Activated CD4-positive, alpha-beta memory T cell treated with anti-CD3 and anti-CD28 coated beads, Interleukin-2, amount 10 ng/mL, durations not matched to agents 7 days and 5 days (primary cell): ENCODE measurements around the gene ELF3. TPM values are rescaled to one million over a fixed set of nuclear protein-coding genes. Genes with fewer than 3 reads are reported as not detected.
"Not testable (repeated sequence)": the region's sequence is repeated elsewhere in the genome, so short reads cannot be mapped to it uniquely, and the experiment has no call there.

ENCODE experiments used
- CTCF ChIA-PET: fragments of 350-600 bp; sonication (Branson Sonifier 250); formaldehyde crosslinking; loops from one replicate; lab custom pipeline; 2021; ENCODE audit warnings: antibody characterized with exemption, inconsistent platforms; lab: Charles Lee
- POLR2A ChIA-PET: fragments of 350-600 bp; sonication (Branson Sonifier 250); formaldehyde crosslinking; loops from one replicate; lab custom pipeline; 2021; ENCODE audit warnings: antibody characterized with exemption; lab: Charles Lee
- DNase-seq: peaks from one replicate; pipeline ENCODE4 v3.0.0-alpha.2; 2020
- H3K27ac Mint-ChIP-seq: one replicate; pipeline ENCODE4 v1.8.0; 2021; ENCODE audit warnings: mild to moderate bottlenecking, mixed read lengths
- H3K27me3 Mint-ChIP-seq: one replicate; pipeline ENCODE4 v1.8.0; 2021; ENCODE audit warnings: mixed read lengths
- H3K36me3 Mint-ChIP-seq: one replicate; pipeline ENCODE4 v1.8.0; 2021; ENCODE audit warnings: low read depth, mixed read lengths
- H3K4me1 Mint-ChIP-seq: one replicate; pipeline ENCODE4 v1.8.0; 2021; ENCODE audit warnings: mixed read lengths
- H3K4me3 Mint-ChIP-seq: one replicate; pipeline ENCODE4 v1.8.0; 2021; ENCODE audit warnings: mild to moderate bottlenecking, mixed read lengths
- H3K9me3 Mint-ChIP-seq: one replicate; pipeline ENCODE4 v1.8.0; 2021; ENCODE audit warnings: mixed read lengths
- total RNA-seq, 2 experiments: library from RNA; stranded (reverse); gene quantifications; one replicate each; pipeline ENCODE4 v1.2.3, GENCODE V29; 2021

The ELF3 gene
- total RNA-seq: under 1 TPM; 0.30 to 0.38 TPM

GRCh38 chr1:202010180-202011015, at the start of gene ELF3:
Gene ELF3 (plus strand): TSS chr1:202010587. CDS start chr1:202011137, 550 bp downstream.
- Mint-ChIP-seq H3K9me3 (no peaks in the 10 kb centered on the region), H3K4me3 (no peak within 1 kb of the TSS), H3K4me1 (no peaks in the 10 kb centered on the region), H3K36me3 (no peaks in the 10 kb centered on the region), H3K27ac (no peak within 1 kb of the TSS), H3K27me3 (no peaks in the 10 kb centered on the region)
- ChIA-PET CTCF (interaction anchor here (1.2 to 2.5 kb wide), 4 partner anchors 110 to 124 kb away, joined by 3 to 12 read pairs (median 4); no protein-coding TSS in a partner anchor), POLR2A (no interaction called here)
- no peak for DNase-seq

- H3K27me3 Mint-ChIP-seq, DNase-seq, H3K4me1 Mint-ChIP-seq, H3K9me3 Mint-ChIP-seq, H3K4me3 Mint-ChIP-seq, H3K27ac Mint-ChIP-seq: not testable (repeated sequence)
- ChIA-PET POLR2A (interaction anchor here (0.9 to 1.5 kb wide), 3 partner anchors 8 to 66 kb away, joined by 3 to 4 read pairs (median 3); no protein-coding TSS in a partner anchor), CTCF (interaction anchor here (0.9 to 1.1 kb wide), 2 partner anchors 11 to 85 kb away, joined by 3 to 4 read pairs; no protein-coding TSS in a partner anchor)
- peaks cover 62% of the 10 kb centered on the region for H3K36me3 Mint-ChIP-seq
These were observed 48.0 kb upstream of the ELF3 start for GRCh38 chr1:201962382-201962781.

GRCh38 chr1:201964261-201964660, 46.1 kb upstream of the ELF3 start:
- H3K27me3 Mint-ChIP-seq: no peaks in the 10 kb centered on the region
- POLR2A ChIA-PET: no interaction called here
- H3K36me3 Mint-ChIP-seq: peaks cover 54% of the 10 kb centered on the region
- no peak overlapping the region for H3K27ac Mint-ChIP-seq
- H3K4me3 Mint-ChIP-seq: no peak overlapping the region
- no peaks in the 10 kb centered on the region for H3K9me3 Mint-ChIP-seq
- no peaks in the 10 kb centered on the region for H3K4me1 Mint-ChIP-seq
- CTCF ChIA-PET: interaction anchor here (0.6 to 2.6 kb wide), 5 partner anchors 8 to 179 kb away, joined by 3 to 7 read pairs (median 4); no protein-coding TSS in a partner anchor
- no peak for DNase-seq

GRCh38 chr1:201966171-201966570, 44.2 kb upstream of the ELF3 start:
- H3K27me3 Mint-ChIP-seq: no peaks in the 10 kb centered on the region
- H3K4me3 Mint-ChIP-seq: no peak overlapping the region
- ChIA-PET POLR2A (interaction anchor here (1.1 kb wide), 1 partner anchor 11 kb away, joined by 6 read pairs; the partner anchor contains the start of gene TIMM17A), CTCF (interaction anchor here (1.6 to 2.3 kb wide), 2 partner anchors 16 to 70 kb away, joined by 3 to 9 read pairs; partner anchors contain the start of gene RNPEP)
- no peaks in the 10 kb centered on the region for H3K4me1 Mint-ChIP-seq
- no peak for DNase-seq
- no peak overlapping the region for H3K27ac Mint-ChIP-seq
- H3K36me3 Mint-ChIP-seq: peaks cover 61% of the 10 kb centered on the region
- no peaks in the 10 kb centered on the region for H3K9me3 Mint-ChIP-seq

GRCh38 chr1:201968202-201968925, 42.0 kb upstream of the ELF3 start:
- DNase-seq: no peak
- Mint-ChIP-seq H3K27me3 (no peaks in the 10 kb centered on the region), H3K27ac (no peak overlapping the region), H3K36me3 (peaks cover 47% of the 10 kb centered on the region), H3K4me3 (no peak overlapping the region), H3K9me3 (no peaks in the 10 kb centered on the region), H3K4me1 (peaks cover 1% of the 10 kb centered on the region)
- POLR2A ChIA-PET: interaction anchor here (0.7 to 1.0 kb wide), 2 partner anchors 13 to 73 kb away, joined by 3 read pairs; partner anchors contain the start of gene TIMM17A
- CTCF ChIA-PET: interaction anchor here (0.7 kb wide), 2 partner anchors 72 to 1163 kb away, joined by 3 to 4 read pairs; no protein-coding TSS in a partner anchor

- no peak overlapping the region for H3K27ac Mint-ChIP-seq
- CTCF ChIA-PET: interaction anchor here (4.7 kb wide), 1 partner anchor 74 kb away, joined by 116 read pairs; no protein-coding TSS in a partner anchor
- POLR2A ChIA-PET: no interaction called here
- peaks cover 33% of the 10 kb centered on the region for H3K36me3 Mint-ChIP-seq
- no peak overlapping the region for H3K4me3 Mint-ChIP-seq
- no peak for DNase-seq
- H3K9me3 Mint-ChIP-seq: no peaks in the 10 kb centered on the region
- H3K4me1 Mint-ChIP-seq: peaks cover 1% of the 10 kb centered on the region
- H3K27me3 Mint-ChIP-seq: peaks cover 8% of the 10 kb centered on the region
These were observed 39.8 kb upstream of the ELF3 start for GRCh38 chr1:201970334-201971159.

- ChIA-PET CTCF (interaction anchor here (1.0 to 3.7 kb wide), 7 partner anchors 10 to 153 kb away, joined by 3 to 21 read pairs (median 5); no protein-coding TSS in a partner anchor), POLR2A (interaction anchor here (0.8 to 2.8 kb wide), 8 partner anchors 9 to 153 kb away, joined by 3 to 13 read pairs (median 4); partner anchors contain the start of genes IPO9 and TIMM17A)
- DNase-seq: peak; percentile 78
- peak overlapping the region; percentile 92 for H3K4me3 Mint-ChIP-seq
- peaks cover 8% of the 10 kb centered on the region for H3K36me3 Mint-ChIP-seq
- peak overlapping the region; percentile 74 for H3K27ac Mint-ChIP-seq
- H3K9me3 Mint-ChIP-seq: no peaks in the 10 kb centered on the region
- no peaks in the 10 kb centered on the region for H3K27me3 Mint-ChIP-seq
- peaks cover 28% of the 10 kb centered on the region for H3K4me1 Mint-ChIP-seq
These were observed 28.2 kb upstream of the ELF3 start for GRCh38 chr1:201982082-201982622.

- peak within 1 kb of the TSS; percentile 74 for H3K27ac Mint-ChIP-seq
- ChIA-PET CTCF (interaction anchor here (0.7 to 3.7 kb wide), 8 partner anchors 11 to 161 kb away, joined by 3 to 21 read pairs (median 4); partner anchors contain the start of gene IPO9), POLR2A (interaction anchor here (0.8 to 2.8 kb wide), 7 partner anchors 10 to 153 kb away, joined by 3 to 13 read pairs (median 4); partner anchors contain the start of genes IPO9 and TIMM17A)
- H3K27me3 Mint-ChIP-seq: no peaks in the 10 kb centered on the region
- no peaks in the 10 kb centered on the region for H3K9me3 Mint-ChIP-seq
- H3K4me3 Mint-ChIP-seq: peak within 1 kb of the TSS; percentile 97
- peaks cover 28% of the 10 kb centered on the region for H3K4me1 Mint-ChIP-seq
- H3K36me3 Mint-ChIP-seq: peaks cover 8% of the 10 kb centered on the region
- DNase-seq: peak; percentile 57
These were observed 27.6 kb upstream of the ELF3 start, which contains the start of gene RNPEP for GRCh38 chr1:201982623-201983379. Gene RNPEP (plus strand): TSS chr1:201982648. CDS start chr1:201982667, 19 bp downstream.

GRCh38 chr1:201983380-201983805, 27.0 kb upstream of the ELF3 start:
- no peaks in the 10 kb centered on the region for H3K27me3 Mint-ChIP-seq
- ChIA-PET CTCF (interaction anchor here (0.7 to 3.7 kb wide), 7 partner anchors 11 to 160 kb away, joined by 3 to 21 read pairs (median 5); partner anchors contain the start of gene IPO9), POLR2A (interaction anchor here (0.7 to 2.8 kb wide), 6 partner anchors 11 to 146 kb away, joined by 3 to 13 read pairs (median 5); partner anchors contain the start of gene TIMM17A)
- DNase-seq: no peak
- H3K4me1 Mint-ChIP-seq: peaks cover 28% of the 10 kb centered on the region
- no peaks in the 10 kb centered on the region for H3K9me3 Mint-ChIP-seq
- H3K36me3 Mint-ChIP-seq: peaks cover 8% of the 10 kb centered on the region
- peak overlapping the region; percentile 97 for H3K4me3 Mint-ChIP-seq
- H3K27ac Mint-ChIP-seq: peak overlapping the region; percentile 74

- ChIA-PET POLR2A (interaction anchor here (0.7 kb wide), 1 partner anchor 147 kb away, joined by 3 read pairs; no protein-coding TSS in a partner anchor), CTCF (interaction anchor here (1.2 to 2.4 kb wide), 3 partner anchors 15 to 107 kb away, joined by 3 to 9 read pairs (median 9); no protein-coding TSS in a partner anchor)
- DNase-seq: no peak
- H3K9me3 Mint-ChIP-seq: no peaks in the 10 kb centered on the region
- H3K27me3 Mint-ChIP-seq: no peaks in the 10 kb centered on the region
- no peak overlapping the region for H3K4me3 Mint-ChIP-seq
- peaks cover 8% of the 10 kb centered on the region for H3K36me3 Mint-ChIP-seq
- peaks cover 28% of the 10 kb centered on the region for H3K4me1 Mint-ChIP-seq
- H3K27ac Mint-ChIP-seq: no peak overlapping the region
These were observed 25.9 kb upstream of the ELF3 start for GRCh38 chr1:201984446-201984845.
